ENCODE measurements around the gene ADRB2. TPM values are rescaled to one million over a fixed set of nuclear protein-coding genes. Genes with fewer than 3 reads are reported as not detected.
"Not testable (repeated sequence)": the region's sequence is repeated elsewhere in the genome, so short reads cannot be mapped to it uniquely, and the experiment has no call there.

The ADRB2 gene
- total RNA-seq, 1 experiment from 2014 or later = not detected

- Mint-ChIP-seq H3K27me3 (ENCODE audit: insufficient read depth, unreplicated experiment) (peaks cover 14% of the 10 kb centered on the region), H3K36me3 (ENCODE audit: insufficient read depth, unreplicated experiment) (no peaks in the 10 kb centered on the region), H3K4me3 (ENCODE audit: unreplicated experiment) (no peak overlapping the region), H3K27ac (ENCODE audit: unreplicated experiment) (no peak overlapping the region), H3K9me3 (ENCODE audit: unreplicated experiment) (no peaks in the 10 kb centered on the region), H3K4me1 (ENCODE audit: low read depth, unreplicated experiment) (no peaks in the 10 kb centered on the region)
- Histone ChIP-seq H3K4me1 (no peaks in the 10 kb centered on the region), H3K36me3 (ENCODE audit: control insufficient read depth, insufficient read depth, low read length) (no peaks in the 10 kb centered on the region), H3K27me3 (replicated peaks; ENCODE audit: control insufficient read depth, insufficient read depth, low read length) (no peaks in the 10 kb centered on the region), H3K4me3 (ENCODE audit: low read depth, low read length) (no peak overlapping the region), H3K9me3 (no peaks in the 10 kb centered on the region; the same call in 1 of the 2 replicates)
- no peak for DNase-seq
- intact Hi-C loops (cut with micrococcal nuclease; ENCODE audit: unreplicated experiment) = no loop called here
- ChIA-PET POLR2A (no interaction called here), CTCF (no interaction called here)
- no TSS peak for BruUV-seq (replicated peaks)
- TF ChIP-seq CTCF (IDR thresholded peaks at IDR 0.05; ENCODE audit: insufficient read depth in 1 of 2, low read depth in 1 of 2, low read length in 1 of 2, severe bottlenecking in 1 of 2, unreplicated experiment in 1 of 2) = no peak
These were observed 48.9 kb downstream of the ADRB2 start for GRCh38 chr5:148875205-148875875.

GRCh38 chr5:148877436-148877835 is 51.0 kb downstream of the ADRB2 start:
- H3K36me3 Mint-ChIP-seq (ENCODE audit: insufficient read depth, unreplicated experiment); H3K4me3 ChIP-seq (ENCODE audit: low read depth, low read length); H3K27me3 Mint-ChIP-seq (ENCODE audit: insufficient read depth, unreplicated experiment); DNase-seq; intact Hi-C loops (cut with micrococcal nuclease; ENCODE audit: unreplicated experiment); CTCF ChIA-PET; H3K9me3 ChIP-seq; H3K4me1 ChIP-seq; H3K4me1 Mint-ChIP-seq (ENCODE audit: low read depth, unreplicated experiment); H3K9me3 Mint-ChIP-seq (ENCODE audit: unreplicated experiment); H3K36me3 ChIP-seq (ENCODE audit: control insufficient read depth, insufficient read depth, low read length); POLR2A ChIA-PET; H3K27me3 ChIP-seq (replicated peaks; ENCODE audit: control insufficient read depth, insufficient read depth, low read length); BruUV-seq (replicated peaks); H3K27ac Mint-ChIP-seq (ENCODE audit: unreplicated experiment); H3K4me3 Mint-ChIP-seq (ENCODE audit: unreplicated experiment): not testable (repeated sequence)

Other genes starting within 250 kb of the ADRB2 start
- gene HTR4, start 172.1 kb upstream of the ADRB2 start, total RNA-seq (2022) = not detected in 2 replicates
- gene SH3TC2, start 236.5 kb downstream of the ADRB2 start, total RNA-seq (2022) = 5.3 and 5.8 TPM in 2 replicates